Activated CD4-positive, alpha-beta memory T cell treated with anti-CD3 and anti-CD28 coated beads for 36 hours (primary cell): ENCODE measurements around the gene RSBN1. TPM values are rescaled to one million over a fixed set of nuclear protein-coding genes. Genes with fewer than 3 reads are reported as not detected.

Experiments used
- CTCF ChIA-PET: fragments of 350-600 bp; sonication (Branson Sonifier 250); formaldehyde crosslinking; loops from one replicate; lab custom pipeline; 2021; ENCODE audit warnings: antibody characterized with exemption, inconsistent platforms; lab: Charles Lee
- POLR2A ChIA-PET: fragments of 350-600 bp; sonication (Branson Sonifier 250); formaldehyde crosslinking; loops from one replicate; lab custom pipeline; 2021; ENCODE audit warnings: antibody characterized with exemption; lab: Charles Lee
- DNase-seq: peaks from one replicate; pipeline ENCODE4 v3.0.0-alpha.2; 2020
- H3K27ac Mint-ChIP-seq: one replicate; pipeline ENCODE4 v1.8.0; 2021; ENCODE audit warnings: mixed read lengths
- H3K27me3 Mint-ChIP-seq: one replicate; pipeline ENCODE4 v1.8.0; 2021; ENCODE audit warnings: mixed read lengths
- H3K36me3 Mint-ChIP-seq: one replicate; pipeline ENCODE4 v1.8.0; 2021; ENCODE audit warnings: mixed read lengths
- H3K4me1 Mint-ChIP-seq: one replicate; pipeline ENCODE4 v1.8.0; 2021; ENCODE audit warnings: low read depth, mixed read lengths
- H3K4me3 Mint-ChIP-seq: one replicate; pipeline ENCODE4 v1.8.0; 2021; ENCODE audit warnings: mild to moderate bottlenecking, mixed read lengths
- H3K9me3 Mint-ChIP-seq: one replicate; pipeline ENCODE4 v1.8.0; 2021; ENCODE audit warnings: mixed read lengths
- intact Hi-C: fragments of 100-400 bp; cut with micrococcal nuclease; formaldehyde crosslinking; loops from one replicate; pipeline ENCODE4 v1.15.1; 2023
- total RNA-seq, 2 experiments: library from RNA; stranded (reverse); gene quantifications; one replicate each; pipeline ENCODE4 v1.2.3, GENCODE V29; 2021

Gene RSBN1
- total RNA-seq, 2 experiments from 2014 or later, result 17.5 to 18.5 TPM

GRCh38 chr1:113850127-113850796 is 38.0 kb upstream of the RSBN1 start:
- intact Hi-C loops, result no loop called here
- CTCF ChIA-PET, result interaction anchor here (0.9 to 1.1 kb wide), 2 partner anchors 14 to 19 kb away, joined by 3 read pairs; no protein-coding TSS in a partner anchor
- H3K27me3 Mint-ChIP-seq, result no peaks in the 10 kb centered on the region
- H3K4me3 Mint-ChIP-seq, result no peak overlapping the region
- peaks cover 9% of the 10 kb centered on the region for H3K9me3 Mint-ChIP-seq
- POLR2A ChIA-PET, result interaction anchor here (1.6 kb wide), 1 partner anchor 54 kb away, joined by 6 read pairs; no protein-coding TSS in a partner anchor
- H3K4me1 Mint-ChIP-seq, result peaks cover 24% of the 10 kb centered on the region
- peaks cover 49% of the 10 kb centered on the region for H3K36me3 Mint-ChIP-seq
- H3K27ac Mint-ChIP-seq, result peak overlapping the region; percentile 55
- no peak for DNase-seq

GRCh38 chr1:113849072-113849471 is 36.8 kb upstream of the RSBN1 start:
- H3K9me3 Mint-ChIP-seq, result peaks cover 9% of the 10 kb centered on the region
- H3K36me3 Mint-ChIP-seq, result peaks cover 41% of the 10 kb centered on the region
- H3K4me1 Mint-ChIP-seq, result peaks cover 15% of the 10 kb centered on the region
- H3K4me3 Mint-ChIP-seq, result no peak overlapping the region
- POLR2A ChIA-PET, result no interaction called here
- CTCF ChIA-PET, result interaction anchor here (0.7 kb wide), 1 partner anchor 433 kb away, joined by 3 read pairs; no protein-coding TSS in a partner anchor
- no peak for DNase-seq
- intact Hi-C loops, result no loop called here
- H3K27me3 Mint-ChIP-seq, result no peaks in the 10 kb centered on the region
- H3K27ac Mint-ChIP-seq, result no peak overlapping the region

GRCh38 chr1:113846391-113847035 is 34.2 kb upstream of the RSBN1 start:
- POLR2A ChIA-PET, result no interaction called here
- H3K4me3 Mint-ChIP-seq, result no peak overlapping the region
- DNase-seq, result no peak
- peaks cover 50% of the 10 kb centered on the region for H3K36me3 Mint-ChIP-seq
- peaks cover 9% of the 10 kb centered on the region for H3K9me3 Mint-ChIP-seq
- intact Hi-C loops, result no loop called here
- CTCF ChIA-PET, result no interaction called here
- H3K27me3 Mint-ChIP-seq, result no peaks in the 10 kb centered on the region
- H3K27ac Mint-ChIP-seq, result no peak overlapping the region
- H3K4me1 Mint-ChIP-seq, result peaks cover 12% of the 10 kb centered on the region

GRCh38 chr1:113836534-113836933 is 24.3 kb upstream of the RSBN1 start:
- no peaks in the 10 kb centered on the region for H3K9me3 Mint-ChIP-seq
- ChIA-PET CTCF (interaction anchor here (0.6 to 4.9 kb wide), 19 partner anchors 14 to 741 kb away, joined by 3 to 56 read pairs (median 4); partner anchors contain the start of genes AP4B1, DCLRE1B and HIPK1), POLR2A (interaction anchor here (1.0 kb wide), 1 partner anchor 44 kb away, joined by 3 read pairs; no protein-coding TSS in a partner anchor)
- no peak for DNase-seq
- intact Hi-C loops, result loop anchor here (2.0 kb wide), 1 partner anchor 446 kb away; no protein-coding TSS in a partner anchor
- H3K4me3 Mint-ChIP-seq, result no peak overlapping the region
- H3K36me3 Mint-ChIP-seq, result peaks cover 23% of the 10 kb centered on the region
- peaks cover 5% of the 10 kb centered on the region for H3K4me1 Mint-ChIP-seq
- H3K27me3 Mint-ChIP-seq, result no peaks in the 10 kb centered on the region
- H3K27ac Mint-ChIP-seq, result no peak overlapping the region

GRCh38 chr1:113835686-113836290 is 23.5 kb upstream of the RSBN1 start:
- Mint-ChIP-seq H3K27ac (no peak overlapping the region), H3K36me3 (peaks cover 23% of the 10 kb centered on the region), H3K4me3 (no peak overlapping the region), H3K4me1 (peaks cover 5% of the 10 kb centered on the region), H3K9me3 (no peaks in the 10 kb centered on the region), H3K27me3 (no peaks in the 10 kb centered on the region)
- ChIA-PET POLR2A (interaction anchor here (1.0 to 1.7 kb wide), 2 partner anchors 45 to 68 kb away, joined by 3 to 7 read pairs; partner anchors contain the start of genes AP4B1 and DCLRE1B), CTCF (interaction anchor here (0.6 to 4.9 kb wide), 27 partner anchors 8 to 740 kb away, joined by 3 to 56 read pairs (median 4); partner anchors contain the start of genes AP4B1, DCLRE1B and HIPK1)
- intact Hi-C loops, result loop anchor here (1.0 to 2.0 kb wide), 4 partner anchors 39 to 447 kb away; partner anchors contain the start of gene AP4B1
- no peak for DNase-seq

GRCh38 chr1:113834716-113835115 is 22.4 kb upstream of the RSBN1 start:
- no peak overlapping the region for H3K27ac Mint-ChIP-seq
- no peaks in the 10 kb centered on the region for H3K9me3 Mint-ChIP-seq
- CTCF ChIA-PET, result interaction anchor here (0.8 to 4.9 kb wide), 17 partner anchors 9 to 448 kb away, joined by 3 to 56 read pairs (median 9); partner anchors contain the start of genes AP4B1, DCLRE1B and HIPK1
- POLR2A ChIA-PET, result interaction anchor here (0.7 to 1.7 kb wide), 2 partner anchors 62 to 69 kb away, joined by 6 to 7 read pairs; partner anchors contain the start of genes AP4B1 and DCLRE1B
- H3K4me1 Mint-ChIP-seq, result peaks cover 5% of the 10 kb centered on the region
- H3K4me3 Mint-ChIP-seq, result no peak overlapping the region
- no peak for DNase-seq
- intact Hi-C loops, result loop anchor here (1.0 to 2.0 kb wide), 3 partner anchors 40 to 96 kb away; partner anchors contain the start of gene AP4B1
- H3K36me3 Mint-ChIP-seq, result peaks cover 24% of the 10 kb centered on the region
- H3K27me3 Mint-ChIP-seq, result no peaks in the 10 kb centered on the region

- Mint-ChIP-seq H3K9me3 (no peaks in the 10 kb centered on the region), H3K4me3 (no peak overlapping the region), H3K27me3 (no peaks in the 10 kb centered on the region), H3K4me1 (no peaks in the 10 kb centered on the region), H3K27ac (no peak overlapping the region), H3K36me3 (peaks cover 21% of the 10 kb centered on the region)
- no peak for DNase-seq
- POLR2A ChIA-PET, result interaction anchor here (0.5 kb wide), 1 partner anchor 1372 kb away, joined by 3 read pairs; no protein-coding TSS in a partner anchor
- CTCF ChIA-PET, result interaction anchor here (0.5 kb wide), 1 partner anchor 118 kb away, joined by 4 read pairs; no protein-coding TSS in a partner anchor
- intact Hi-C loops, result no loop called here
Measured at GRCh38 chr1:113830039-113830438, 17.8 kb upstream of the RSBN1 start.

GRCh38 chr1:113821916-113822315 is 9.6 kb upstream of the RSBN1 start:
- Mint-ChIP-seq H3K4me1 (peaks cover 11% of the 10 kb centered on the region), H3K36me3 (peaks cover 21% of the 10 kb centered on the region), H3K27ac (peak overlapping the region; percentile 9), H3K9me3 (no peaks in the 10 kb centered on the region), H3K4me3 (no peak overlapping the region), H3K27me3 (no peaks in the 10 kb centered on the region)
- ChIA-PET POLR2A (interaction anchor here (1.4 kb wide), 1 partner anchor 82 kb away, joined by 4 read pairs; no protein-coding TSS in a partner anchor), CTCF (no interaction called here)
- DNase-seq, result no peak
- intact Hi-C loops, result no loop called here

GRCh38 chr1:113818578-113818977 is 6.3 kb upstream of the RSBN1 start:
- POLR2A ChIA-PET, result no interaction called here
- Mint-ChIP-seq H3K27me3 (no peaks in the 10 kb centered on the region), H3K36me3 (peaks cover 24% of the 10 kb centered on the region), H3K27ac (no peak overlapping the region), H3K4me3 (no peak overlapping the region), H3K9me3 (no peaks in the 10 kb centered on the region), H3K4me1 (peaks cover 11% of the 10 kb centered on the region)
- no peak for DNase-seq
- CTCF ChIA-PET, result interaction anchor here (1.0 to 1.1 kb wide), 2 partner anchors 16 to 86 kb away, joined by 4 to 6 read pairs; partner anchors contain the start of genes AP4B1 and DCLRE1B
- intact Hi-C loops, result no loop called here

GRCh38 chr1:113813218-113813617 is 942 bp upstream of the RSBN1 start:
- CTCF ChIA-PET, result no interaction called here
- H3K4me3 Mint-ChIP-seq, result peak overlapping the region; percentile 43
- POLR2A ChIA-PET, result interaction anchor here (0.7 to 2.7 kb wide), 2 partner anchors 117 to 1109 kb away, joined by 3 to 27 read pairs; partner anchors contain the start of gene HIPK1

GRCh38 chr1:113812661-113813135 is 422 bp upstream of the RSBN1 start:
- Mint-ChIP-seq H3K4me1 (peaks cover 27% of the 10 kb centered on the region), H3K9me3 (no peaks in the 10 kb centered on the region), H3K4me3 (peak overlapping the region; percentile 99), H3K27ac (peak overlapping the region; percentile 91), H3K27me3 (no peaks in the 10 kb centered on the region), H3K36me3 (peaks cover 10% of the 10 kb centered on the region)
- ChIA-PET POLR2A (interaction anchor here (0.7 to 2.7 kb wide), 8 partner anchors 10 to 1109 kb away, joined by 3 to 27 read pairs (median 7); partner anchors contain the start of genes AP4B1, HIPK1 and PHTF1), CTCF (interaction anchor here (0.8 to 2.2 kb wide), 6 partner anchors 9 to 740 kb away, joined by 3 to 14 read pairs (median 4); partner anchors contain the start of genes AP4B1, LRIG2 and PHTF1)
- peak; percentile 33 for DNase-seq
- intact Hi-C loops, result loop anchor here (1.0 to 5.0 kb wide), 9 partner anchors 29 to 904 kb away; partner anchors contain the start of genes AP4B1, BCAS2, HIPK1 and MAGI3

More at GRCh38 chr1:113813218-113813617, 942 bp upstream of the RSBN1 start:
- Mint-ChIP-seq H3K36me3 (peaks cover 10% of the 10 kb centered on the region), H3K27me3 (no peaks in the 10 kb centered on the region), H3K27ac (peak overlapping the region; percentile 91), H3K4me1 (peaks cover 25% of the 10 kb centered on the region), H3K9me3 (no peaks in the 10 kb centered on the region)
- intact Hi-C loops, result loop anchor here (2.0 to 5.0 kb wide), 3 partner anchors 681 to 904 kb away; partner anchors contain the start of genes BCAS2 and NRAS
- DNase-seq, result no peak
